NCI-H146 (cell line): ENCODE results near the gene SLC10A3.

Experiments
- DNase-seq: peaks from one replicate; lab custom pipeline; 2025; lab: John Stamatoyannopoulos, UW

The SLC10A3 gene

GRCh38 chrX:154490414-154491083 is at the start of gene SLC10A3:
SLC10A3 (minus strand) TSS chrX:154490629; CDS start chrX:154488940, 1,689 bp downstream.
- peak; percentile 93 for DNase-seq

- no peak for DNase-seq
Measured at GRCh38 chrX:154539077-154539476, 48.6 kb upstream of the SLC10A3 start.

DNA sequence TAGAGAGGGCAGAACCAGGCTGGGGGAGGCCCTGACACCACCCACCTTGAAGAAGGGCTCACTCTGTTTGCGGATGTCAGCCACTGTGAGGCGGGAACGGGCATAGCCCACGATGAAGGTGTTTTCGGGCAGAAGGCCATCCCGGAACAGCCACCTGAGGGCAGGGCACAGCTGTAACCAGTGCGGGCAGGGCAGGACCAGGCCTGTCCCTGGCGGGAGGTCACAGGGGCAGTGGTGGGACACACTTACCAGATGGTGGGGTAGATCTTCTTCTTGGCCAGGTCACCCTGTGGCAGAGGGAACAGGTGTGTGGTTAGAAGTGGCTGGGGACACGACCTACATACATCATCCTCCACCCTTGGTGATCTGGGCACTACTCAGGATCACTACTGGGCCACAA is 45.5 kb upstream of the SLC10A3 start:
- no peak for DNase-seq

GRCh38 chrX:154534526-154535322 is 44.3 kb upstream of the SLC10A3 start:
- DNase-seq, result peak; percentile 77

- no peak for DNase-seq
Measured at GRCh38 chrX:154532690-154533089, 42.3 kb upstream of the SLC10A3 start.

GRCh38 chrX:154531626-154532025 is 41.2 kb upstream of the SLC10A3 start:
- DNase-seq, result no peak

DNA sequence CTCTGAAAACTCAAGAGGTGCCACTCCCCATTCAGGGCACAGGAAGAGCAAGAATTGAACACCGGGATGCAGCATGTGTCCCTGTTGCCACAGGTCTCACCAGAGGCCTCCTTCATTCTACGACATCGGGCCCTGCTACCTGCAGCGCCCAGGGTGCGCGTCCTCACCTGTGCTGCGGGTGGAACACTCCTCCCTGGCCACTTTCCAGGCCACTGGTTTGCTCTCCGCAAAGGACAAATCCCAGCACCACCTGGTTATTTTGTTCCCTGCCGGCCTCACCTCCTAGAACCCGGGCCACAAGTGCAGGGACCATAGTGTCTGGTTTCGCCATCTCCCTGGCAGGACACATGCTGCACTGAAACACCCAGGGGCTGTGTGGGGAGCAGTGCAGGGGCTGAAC is 39.9 kb upstream of the SLC10A3 start:
- DNase-seq, result no peak

- DNase-seq, result no peak
Measured at GRCh38 chrX:154529206-154529612, 38.8 kb upstream of the SLC10A3 start.

- peak; percentile 77 for DNase-seq
Measured at GRCh38 chrX:154526901-154527675, 36.7 kb upstream of the SLC10A3 start.

DNA sequence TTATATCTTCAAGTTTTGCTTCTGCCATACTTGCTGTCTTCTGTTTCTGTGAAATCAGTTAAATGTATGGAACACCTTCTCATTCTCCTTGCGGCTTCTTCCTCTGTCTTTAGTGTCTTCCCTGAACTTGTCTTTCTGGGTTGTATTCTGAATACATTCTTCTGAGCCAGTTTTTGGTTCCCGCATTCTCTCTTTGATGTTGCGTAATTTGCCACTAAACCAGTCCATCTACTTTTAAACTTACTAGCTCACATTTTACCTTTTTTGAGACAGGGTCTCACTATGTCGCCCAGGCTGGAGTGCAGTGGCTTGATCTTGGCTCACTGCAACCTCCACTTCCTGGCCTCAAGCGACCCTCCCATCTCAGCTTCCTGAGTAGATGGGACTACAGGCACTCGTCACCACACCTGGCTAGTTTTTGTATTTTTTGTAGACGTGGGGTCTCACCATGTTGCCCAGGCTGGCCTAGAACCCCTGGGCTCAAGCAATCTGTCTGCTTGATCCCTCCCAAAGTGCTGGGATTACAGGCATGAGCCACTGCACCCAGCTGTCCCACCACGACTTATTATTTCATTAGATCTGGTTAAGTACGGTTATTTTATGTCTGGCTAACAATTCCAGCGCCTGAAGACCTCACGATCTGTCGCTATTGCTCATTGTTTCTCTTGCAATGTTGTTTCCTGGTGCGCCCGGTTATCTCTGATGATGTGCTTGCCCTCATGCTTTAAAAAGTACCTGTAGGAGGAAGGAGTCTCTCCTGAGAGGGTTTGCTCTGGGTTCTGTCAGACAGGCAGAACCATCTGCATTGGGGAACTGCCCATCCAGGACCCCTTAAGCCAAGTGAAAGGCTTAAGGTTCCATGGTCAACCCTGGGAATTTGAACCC is 35.4 kb upstream of the SLC10A3 start:
- no peak for DNase-seq

GRCh38 chrX:154519389-154519788 is 29.0 kb upstream of the SLC10A3 start:
- DNase-seq, result no peak

GRCh38 chrX:154517101-154517781 is 26.8 kb upstream of the SLC10A3 start:
- no peak for DNase-seq

DNA sequence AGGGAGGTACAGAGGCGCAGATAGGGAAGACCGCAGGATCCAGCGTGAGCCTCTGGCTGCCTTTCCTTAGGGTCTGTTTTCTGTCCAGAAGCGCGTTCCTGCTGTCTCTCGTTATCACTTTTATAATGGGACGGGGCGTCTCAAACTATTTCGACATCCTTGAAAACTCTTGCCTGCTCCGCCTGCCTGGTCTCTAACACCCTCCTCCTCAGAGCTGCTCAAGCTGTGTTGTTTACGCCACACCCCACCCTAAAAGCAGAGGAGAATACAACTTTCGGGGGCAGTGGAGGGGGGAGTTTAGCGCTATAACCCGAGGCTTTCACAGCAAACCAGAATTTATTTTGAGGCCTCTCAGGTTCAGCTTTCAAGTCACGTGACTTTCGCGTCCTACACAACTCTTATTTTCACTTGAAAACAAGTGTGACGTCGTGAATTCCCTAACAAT is 26.2 kb upstream of the SLC10A3 start:
- no peak for DNase-seq

- peak; percentile 89 for DNase-seq
Measured at GRCh38 chrX:154515966-154516655, 25.7 kb upstream of the SLC10A3 start, which contains the start of gene FAM3A. FAM3A (minus strand) TSS chrX:154516232; CDS start chrX:154515772, 460 bp downstream.

GRCh38 chrX:154515090-154515965 is 24.9 kb upstream of the SLC10A3 start:
- DNase-seq, result peak; percentile 63

DNA sequence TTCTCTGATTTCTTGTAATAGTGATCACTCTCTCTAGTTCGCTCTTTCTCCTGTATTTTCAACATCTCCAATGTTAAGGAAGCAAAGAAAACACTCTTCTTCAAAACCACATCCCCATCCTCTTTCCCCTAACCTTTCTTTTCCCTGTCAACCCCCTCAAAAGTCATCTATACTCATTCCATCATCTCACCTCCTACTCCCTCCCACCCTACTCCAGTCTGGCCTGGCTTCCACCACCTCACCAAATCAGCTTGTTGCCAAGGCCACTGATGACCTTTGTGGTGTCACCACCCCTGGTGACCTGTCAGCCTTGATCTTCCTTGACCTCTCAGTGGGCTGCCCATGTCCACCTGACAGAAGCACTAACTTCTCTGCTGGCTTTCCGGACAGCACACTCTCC is 23.3 kb upstream of the SLC10A3 start:
- DNase-seq, result no peak

- DNase-seq, result no peak
Measured at GRCh38 chrX:154512879-154513553, 22.6 kb upstream of the SLC10A3 start.

DNA sequence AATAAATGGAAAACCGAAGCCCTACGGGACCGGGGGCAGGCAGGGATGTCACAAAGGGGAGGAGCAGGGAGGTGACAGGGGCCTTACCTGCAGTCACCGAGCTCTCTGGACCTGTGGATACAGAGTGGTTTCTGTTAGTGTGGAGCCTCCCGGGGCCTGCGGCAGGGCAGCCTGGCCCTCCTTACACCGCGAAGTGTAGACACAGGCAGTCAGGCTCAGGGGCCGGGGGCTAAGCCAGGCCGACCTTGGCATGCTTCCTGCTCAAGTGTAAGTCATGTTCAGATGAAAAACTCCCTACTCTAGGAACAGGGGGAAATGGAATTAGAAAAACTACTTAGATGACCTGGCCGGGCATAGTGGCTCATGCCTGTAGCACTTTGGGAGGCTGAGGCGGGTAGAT is 21.3 kb upstream of the SLC10A3 start:
- no peak for DNase-seq

GRCh38 chrX:154509455-154509854 is 19.0 kb upstream of the SLC10A3 start:
- DNase-seq, result no peak
